GM21529 (cell line): ENCODE results near the gene KIRREL1.

Source experiments
- ATAC-seq: cut with Tn5 transposase; IDR thresholded peaks from one replicate; pipeline ENCODE4 v1.9.1; 2021; ENCODE audit not compliant: unreplicated experiment

KIRREL1 gene

GRCh38 chr1:158067662-158068061 is 74.2 kb downstream of the KIRREL1 start:
- no peak for ATAC-seq

- no peak for ATAC-seq
Measured at GRCh38 chr1:158068918-158069317, 75.5 kb downstream of the KIRREL1 start.

DNA sequence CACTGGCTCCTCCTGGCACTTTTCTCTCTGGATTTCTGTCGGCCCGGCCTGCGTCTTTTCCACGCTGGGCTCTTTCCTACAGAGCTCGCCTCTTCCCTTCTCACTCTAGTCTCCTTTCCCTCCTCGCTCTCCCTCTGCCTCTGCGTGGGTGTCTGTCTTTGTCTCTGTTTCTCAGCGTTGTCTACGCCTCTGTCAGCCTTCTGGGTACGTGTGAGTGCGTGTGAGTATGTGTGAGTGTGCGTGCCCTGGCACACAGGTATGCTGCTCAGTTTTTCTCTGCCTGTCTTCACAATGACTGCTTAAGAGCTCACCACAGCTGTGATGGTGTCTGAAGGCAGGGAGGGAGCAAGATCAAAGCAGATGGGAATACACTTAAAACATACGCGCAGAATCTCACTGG is 77.7 kb downstream of the KIRREL1 start:
- ATAC-seq = no peak

DNA sequence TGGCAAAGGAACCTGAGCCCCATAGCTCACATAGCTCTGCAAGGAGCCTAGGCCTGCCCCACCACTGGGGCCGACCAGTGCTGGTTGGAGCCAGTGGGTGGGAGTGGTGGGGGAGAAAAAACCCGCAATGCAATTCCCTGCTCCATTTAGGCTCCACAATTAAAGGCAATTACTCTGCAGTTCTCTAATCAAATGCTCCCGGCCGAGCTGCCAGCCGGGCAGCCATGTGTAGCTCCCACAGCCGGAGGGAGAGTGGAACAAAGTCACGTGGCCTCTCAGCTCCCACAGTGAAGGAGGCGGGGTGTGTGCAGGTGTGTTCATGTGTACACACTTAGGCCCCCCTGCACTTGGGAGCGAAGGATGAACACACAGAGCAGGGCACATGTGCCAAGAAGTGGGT is 81.6 kb downstream of the KIRREL1 start:
- no peak for ATAC-seq

- ATAC-seq = no peak
Measured at GRCh38 chr1:158076441-158076840, 83.0 kb downstream of the KIRREL1 start.

DNA sequence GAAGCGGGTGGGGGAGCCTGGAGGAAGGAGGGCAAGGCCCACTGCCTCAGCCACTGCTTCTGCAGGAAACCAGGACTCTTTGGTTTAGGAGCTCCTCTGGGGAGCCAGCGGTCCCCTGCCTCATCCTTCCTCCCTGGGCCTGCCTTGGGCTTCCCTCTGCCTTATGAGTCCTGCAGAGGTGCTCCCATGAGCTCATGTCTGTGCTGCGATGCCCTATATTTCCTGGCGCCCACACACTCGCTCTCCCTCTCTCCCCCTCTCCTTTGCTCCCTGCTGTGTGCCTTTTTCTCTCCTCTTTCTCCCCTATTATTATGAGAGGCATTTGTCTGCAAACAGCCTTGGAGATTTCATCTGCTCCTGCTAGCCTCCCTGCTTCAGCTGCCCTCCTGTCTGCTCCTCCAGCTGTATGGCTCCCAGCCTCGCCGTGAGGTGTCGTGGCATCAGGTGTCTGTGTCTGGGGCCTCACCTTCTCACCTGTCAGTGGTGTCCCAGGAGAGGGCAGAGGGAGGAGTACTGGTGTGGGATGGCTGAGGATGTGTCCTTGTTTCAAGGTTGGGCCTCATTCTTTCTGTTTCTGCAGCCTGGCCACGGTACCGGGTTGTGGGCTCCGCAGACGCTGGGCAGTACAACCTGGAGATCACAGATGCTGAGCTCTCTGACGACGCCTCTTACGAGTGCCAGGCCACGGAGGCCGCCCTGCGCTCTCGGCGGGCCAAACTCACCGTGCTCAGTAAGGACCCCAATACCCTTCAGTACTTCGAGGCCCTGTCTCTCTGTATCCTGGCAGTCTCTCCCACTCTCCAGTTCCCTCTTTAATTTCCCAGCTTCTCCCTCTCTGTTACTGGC is 84.2 kb downstream of the KIRREL1 start:
- ATAC-seq = no peak

DNA sequence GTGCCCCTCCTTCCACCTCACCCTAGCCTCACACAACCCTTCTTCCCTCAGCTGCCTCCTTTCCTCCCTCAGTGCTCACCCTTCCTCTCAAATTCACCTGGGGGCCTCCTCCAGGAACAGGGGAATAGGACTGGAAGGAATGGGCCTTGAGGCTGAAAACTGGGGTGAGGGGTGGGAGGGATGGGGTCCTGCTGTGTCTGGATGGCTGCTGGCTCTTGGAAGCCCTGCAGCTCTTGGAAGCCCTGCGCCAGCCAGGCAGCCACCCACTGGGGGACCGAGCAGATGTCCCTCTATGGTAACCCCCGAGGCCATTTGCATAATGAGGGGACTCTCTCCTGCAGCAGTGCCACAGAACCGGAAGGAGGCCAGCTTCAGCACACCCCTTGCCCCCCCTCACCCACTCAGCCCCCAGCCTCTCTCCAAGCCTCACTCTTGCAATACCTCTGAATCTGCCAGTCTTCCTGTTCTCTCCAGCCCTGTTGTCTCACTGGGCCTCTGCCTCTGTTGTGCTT is 85.2 kb downstream of the KIRREL1 start:
- ATAC-seq = no peak

GRCh38 chr1:158080066-158080465 is 86.6 kb downstream of the KIRREL1 start:
- no peak for ATAC-seq

DNA sequence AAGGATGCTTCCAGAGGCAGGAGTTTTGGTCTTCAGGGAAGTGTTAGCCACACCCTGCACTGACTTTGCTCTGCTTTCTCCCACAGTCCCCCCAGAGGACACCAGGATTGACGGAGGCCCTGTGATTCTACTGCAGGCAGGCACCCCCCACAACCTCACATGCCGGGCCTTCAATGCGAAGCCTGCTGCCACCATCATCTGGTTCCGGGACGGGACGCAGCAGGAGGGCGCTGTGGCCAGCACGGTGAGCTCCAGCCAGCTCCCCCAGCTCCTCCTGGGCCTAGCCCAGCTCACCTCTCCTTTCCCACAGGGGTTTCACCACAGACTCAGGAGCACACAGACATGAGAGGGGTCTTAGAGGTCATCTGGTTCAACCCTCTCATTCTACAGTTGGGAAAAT is 90.9 kb downstream of the KIRREL1 start:
- no peak for ATAC-seq

DNA sequence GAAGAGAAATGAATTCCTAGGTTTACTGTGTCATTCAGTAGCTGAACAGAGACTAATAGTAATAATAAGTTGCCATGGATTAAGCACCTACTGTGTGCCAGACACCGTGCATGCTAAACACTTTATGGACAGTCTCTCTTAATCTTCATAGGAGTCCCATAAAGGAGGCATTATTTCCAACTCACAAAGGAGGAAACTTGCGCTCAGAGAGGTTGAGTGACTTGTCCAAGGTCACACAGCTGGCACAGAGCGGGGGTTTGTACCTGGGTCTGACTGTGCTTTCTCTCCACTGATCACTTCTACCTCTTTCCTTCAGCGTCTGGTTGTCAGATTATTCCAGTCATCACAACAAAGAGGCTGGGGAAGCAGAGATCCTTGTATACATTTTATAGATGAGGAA is 91.3 kb downstream of the KIRREL1 start:
- no peak for ATAC-seq

- ATAC-seq = no peak
Measured at GRCh38 chr1:158087320-158087927, 94.0 kb downstream of the KIRREL1 start.

- no peak for ATAC-seq
Measured at GRCh38 chr1:158089476-158089875, 96.0 kb downstream of the KIRREL1 start.

GRCh38 chr1:158089925-158090637 is 96.6 kb downstream of the KIRREL1 start:
- no peak for ATAC-seq

GRCh38 chr1:158093376-158093775 is 99.9 kb downstream of the KIRREL1 start:
- no peak for ATAC-seq

GRCh38 chr1:158094571-158094970 is 101.1 kb downstream of the KIRREL1 start:
- ATAC-seq = no peak

- ATAC-seq = no peak
Measured at GRCh38 chr1:158095737-158096335, 102.4 kb downstream of the KIRREL1 start.

- ATAC-seq = no peak
Measured at GRCh38 chr1:158098256-158098655, 104.8 kb downstream of the KIRREL1 start.

DNA sequence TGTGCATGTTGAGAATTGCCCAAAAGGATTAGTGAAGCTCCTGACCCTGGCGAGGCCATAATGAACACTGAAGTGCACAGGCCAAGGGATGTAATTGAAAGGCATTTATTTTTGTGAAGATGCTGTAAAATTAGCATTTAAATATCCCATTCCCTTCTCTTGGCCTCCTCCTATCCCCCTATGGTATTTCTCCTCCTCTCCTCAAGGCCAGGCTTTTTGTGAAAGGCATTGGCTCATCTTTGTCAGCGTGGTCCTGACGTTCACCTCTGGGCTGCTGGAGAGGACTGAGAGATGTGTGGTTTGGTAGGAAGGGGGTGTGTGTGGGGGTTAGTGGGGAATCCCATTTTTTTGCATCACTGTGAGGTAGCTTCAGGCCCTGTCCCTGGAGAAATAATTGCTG is 105.7 kb downstream of the KIRREL1 start:
- ATAC-seq = no peak

DNA sequence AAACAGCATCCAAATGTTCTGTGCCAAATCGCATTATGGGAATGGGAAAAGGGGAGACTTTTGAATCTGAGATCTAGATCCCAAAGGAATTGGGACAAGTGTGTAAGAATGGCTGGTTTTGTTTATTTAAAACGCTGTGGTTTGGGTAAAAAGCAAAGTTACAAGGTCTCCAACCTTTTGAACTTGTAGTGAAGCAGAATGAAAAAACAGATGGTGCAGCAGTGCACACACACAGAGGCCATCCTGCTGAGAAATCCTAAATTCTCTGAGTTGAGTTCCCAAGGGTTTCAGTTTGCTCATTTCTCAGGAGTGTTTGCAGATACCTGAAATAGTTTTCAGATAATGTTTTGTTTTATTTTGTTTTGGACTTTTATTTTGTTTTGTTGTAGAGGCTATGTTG is 107.1 kb downstream of the KIRREL1 start:
- ATAC-seq = no peak

- no peak for ATAC-seq
Measured at GRCh38 chr1:158101455-158101854, 108.0 kb downstream of the KIRREL1 start.

- no peak for ATAC-seq
Measured at GRCh38 chr1:158101927-158102326, 108.5 kb downstream of the KIRREL1 start.
